Fibroblast of villous mesenchyme (primary cell): ENCODE data around the gene HAGH. TPM values are rescaled to one million over a fixed set of nuclear protein-coding genes. Genes with fewer than 3 reads are reported as not detected.

Source experiments
- DNase-seq: peaks from one replicate; pipeline ENCODE4 v3.0.0-alpha.2; 2010; ENCODE audit warnings: low read depth
- H3K4me3 ChIP-seq: 2 replicates; pipeline ENCODE4 v1.5.1; 2011; ENCODE audit warnings: low read depth, mild to moderate bottlenecking, low read length
- total RNA-seq: library from RNA; depleted of rRNA; stranded (reverse); fragments of >200 nt; gene quantifications from 2 replicates; pipeline ENCODE4 v1.2.3, GENCODE V29; 2012
- TF ChIP-seq, protein P1 (sequence below): IDR thresholded peaks from 2 replicates; pipeline ENCODE4 v1.5.1; 2012; ENCODE audit warnings: low read depth, mild to moderate bottlenecking, low read length; ENCODE audit not compliant: insufficient read depth

The HAGH gene
- total RNA-seq, 1 donor: 24.6 TPM

DNA sequence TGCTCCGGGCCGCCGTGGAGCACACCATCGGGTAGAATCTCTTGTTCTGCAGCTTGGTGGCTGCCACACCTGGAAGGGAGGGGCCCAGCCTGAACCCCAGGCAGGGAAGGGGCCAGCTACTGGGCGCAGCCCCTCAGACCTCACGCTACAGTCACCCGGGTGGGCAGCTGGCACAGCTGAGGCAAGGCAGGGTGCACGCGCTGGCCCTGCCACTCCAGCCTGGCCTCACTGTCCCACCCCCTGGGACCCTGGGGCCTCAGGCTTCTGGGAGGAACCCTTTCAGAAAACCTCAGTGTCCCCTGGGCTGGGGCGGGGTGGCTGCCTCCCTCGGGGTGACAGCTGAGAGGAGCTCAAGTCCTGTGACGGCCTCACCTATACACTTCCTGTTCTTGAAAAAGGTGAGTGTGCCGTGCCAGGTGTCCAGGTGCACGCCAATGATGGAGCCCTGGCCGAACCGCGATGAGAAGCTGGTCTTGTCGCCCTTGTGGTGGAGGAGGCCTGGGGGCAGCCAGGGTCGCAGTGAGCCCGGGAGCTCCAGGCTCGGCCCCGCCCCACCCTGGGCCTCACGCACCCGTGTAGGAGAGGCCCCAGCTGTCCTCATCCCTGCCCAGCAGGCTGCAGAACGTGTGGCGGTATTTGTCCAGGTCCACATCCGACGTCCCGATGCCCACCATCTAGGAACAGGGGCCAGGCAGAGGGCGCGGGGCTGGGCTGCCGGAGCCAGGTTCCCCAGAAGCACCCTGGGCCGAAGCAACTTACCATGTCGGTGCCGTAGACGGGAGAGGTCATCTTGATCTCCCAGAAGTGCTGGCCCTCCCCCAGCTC lies 49.0 kb downstream of the HAGH start:
- TF ChIP-seq, protein P1, sequence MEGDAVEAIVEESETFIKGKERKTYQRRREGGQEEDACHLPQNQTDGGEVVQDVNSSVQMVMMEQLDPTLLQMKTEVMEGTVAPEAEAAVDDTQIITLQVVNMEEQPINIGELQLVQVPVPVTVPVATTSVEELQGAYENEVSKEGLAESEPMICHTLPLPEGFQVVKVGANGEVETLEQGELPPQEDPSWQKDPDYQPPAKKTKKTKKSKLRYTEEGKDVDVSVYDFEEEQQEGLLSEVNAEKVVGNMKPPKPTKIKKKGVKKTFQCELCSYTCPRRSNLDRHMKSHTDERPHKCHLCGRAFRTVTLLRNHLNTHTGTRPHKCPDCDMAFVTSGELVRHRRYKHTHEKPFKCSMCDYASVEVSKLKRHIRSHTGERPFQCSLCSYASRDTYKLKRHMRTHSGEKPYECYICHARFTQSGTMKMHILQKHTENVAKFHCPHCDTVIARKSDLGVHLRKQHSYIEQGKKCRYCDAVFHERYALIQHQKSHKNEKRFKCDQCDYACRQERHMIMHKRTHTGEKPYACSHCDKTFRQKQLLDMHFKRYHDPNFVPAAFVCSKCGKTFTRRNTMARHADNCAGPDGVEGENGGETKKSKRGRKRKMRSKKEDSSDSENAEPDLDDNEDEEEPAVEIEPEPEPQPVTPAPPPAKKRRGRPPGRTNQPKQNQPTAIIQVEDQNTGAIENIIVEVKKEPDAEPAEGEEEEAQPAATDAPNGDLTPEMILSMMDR: no peak
- DNase-seq: no peak

DNA sequence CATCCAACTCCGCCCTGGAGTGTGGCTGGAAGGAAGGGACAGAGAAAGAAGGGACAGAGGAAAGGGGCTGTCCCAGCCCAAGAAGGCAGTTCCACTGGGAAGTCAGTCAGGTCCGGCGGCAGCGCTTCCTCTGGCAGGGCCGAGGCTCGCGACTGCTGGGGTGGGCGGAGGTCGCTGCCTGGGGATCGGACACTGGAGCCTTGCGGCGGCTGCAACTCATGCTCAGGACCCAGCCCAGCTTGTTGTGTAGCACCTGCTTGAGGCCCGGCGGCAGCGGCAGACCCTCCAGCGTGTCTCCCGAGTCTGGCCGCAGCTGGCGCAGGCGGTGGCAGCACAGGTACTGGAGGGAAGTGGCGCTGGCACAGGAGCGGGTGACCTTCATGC lies 49.6 kb downstream of the HAGH start:
- TF ChIP-seq, protein P1: no peak
- no peak for DNase-seq
- no peak overlapping the region for H3K4me3 ChIP-seq

More for the DNA sequence above, 49.0 kb downstream of the HAGH start:
- H3K4me3 ChIP-seq: no peak overlapping the region

DNA sequence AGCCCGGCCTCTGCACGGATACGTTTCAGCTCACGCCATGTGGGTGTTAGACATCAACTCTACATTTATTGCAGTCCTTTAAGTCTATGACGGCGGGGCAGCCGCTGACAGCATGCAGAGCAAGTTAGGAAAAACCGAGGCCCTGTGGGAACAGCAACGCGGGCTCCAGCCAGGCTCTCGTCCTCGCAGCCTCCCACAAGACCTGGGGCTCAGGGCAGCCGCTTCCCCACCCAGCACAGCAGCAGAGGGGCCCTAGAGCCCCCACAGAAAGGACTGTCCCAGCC lies 50.0 kb downstream of the HAGH start:
- TF ChIP-seq, protein P1: no peak
- H3K4me3 ChIP-seq: no peak overlapping the region
- DNase-seq: no peak

DNA sequence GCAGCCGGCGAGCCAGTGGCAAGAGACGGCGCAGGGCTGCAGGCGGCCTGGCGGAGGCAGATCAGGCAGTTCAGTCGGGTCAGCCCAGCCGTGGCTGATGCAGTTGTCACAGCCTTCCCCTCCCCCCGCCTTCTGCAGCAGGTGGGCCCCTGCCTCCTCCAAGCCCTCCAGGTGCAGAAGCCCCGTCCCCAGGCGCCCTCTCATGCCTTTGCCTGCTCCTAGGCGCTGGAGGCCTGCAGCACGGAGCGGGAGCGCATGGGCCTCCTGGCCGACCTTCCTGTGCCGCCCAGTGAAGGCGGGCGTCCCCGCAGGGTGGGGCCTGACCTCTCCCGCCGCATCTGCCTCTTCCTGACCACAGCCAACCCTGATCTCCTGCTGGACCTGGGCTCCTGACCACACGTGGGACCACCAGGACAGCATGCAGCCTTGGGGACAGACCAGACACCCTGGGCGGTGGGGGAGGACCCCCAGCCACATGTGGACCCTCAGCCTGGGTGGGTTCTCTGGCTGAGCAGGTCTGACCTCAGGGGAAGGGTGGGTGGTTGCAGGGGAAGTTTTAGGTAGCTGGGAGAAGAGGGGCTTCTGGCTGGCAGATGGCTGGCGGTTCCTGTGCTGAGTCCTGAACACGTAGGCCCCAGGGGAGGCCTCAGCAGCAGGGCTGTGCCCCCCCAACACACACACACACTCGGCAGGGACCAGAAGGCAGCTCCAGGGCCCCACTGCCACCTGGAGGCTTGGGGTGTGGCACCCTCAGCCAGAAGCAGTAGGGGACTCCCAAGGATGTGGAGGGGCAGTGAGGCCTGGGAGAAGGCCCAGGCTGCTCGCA lies 50.6 kb downstream of the HAGH start:
- H3K4me3 ChIP-seq: no peak overlapping the region
- DNase-seq: no peak
- TF ChIP-seq, protein P1: no peak

GRCh38 chr16:1775006-1775845 lies 51.4 kb downstream of the HAGH start:
- H3K4me3 ChIP-seq: no peak overlapping the region
- TF ChIP-seq, protein P1: no peak

DNA sequence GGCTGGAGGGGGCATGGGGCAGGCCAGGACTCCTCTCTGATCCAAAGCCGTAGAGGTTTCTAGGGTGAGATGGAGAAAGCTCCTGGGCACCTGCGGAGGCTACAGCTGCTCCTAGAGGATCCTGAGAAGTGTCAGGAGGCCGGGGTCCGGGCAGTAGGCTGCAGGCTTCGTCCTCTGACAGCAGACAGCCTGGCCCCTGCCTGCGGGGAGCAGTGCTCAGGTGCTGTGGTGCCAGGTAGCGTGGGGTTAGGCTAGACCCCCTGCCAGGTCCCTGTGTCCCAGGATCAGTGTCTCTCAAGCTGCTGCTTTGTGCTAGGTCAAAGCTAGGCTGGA lies 52.2 kb downstream of the HAGH start:
- peak overlapping the region; percentile 81 for H3K4me3 ChIP-seq
- TF ChIP-seq, protein P1: no peak
- no peak for DNase-seq

More at GRCh38 chr16:1775006-1775845, 51.4 kb downstream of the HAGH start:
- DNase-seq: no peak
